LNCaP clone FGC (cell line): Measurements from ENCODE around the gene ABCA5.

Experiments
- DNase-seq: peaks from one replicate; pipeline ENCODE4 v3.0.0-alpha.2; 2011; ENCODE audit warnings: low read depth
- H3K4me3 ChIP-seq: 2 replicates; pipeline ENCODE4 v1.5.1; 2011; ENCODE audit warnings: mild to moderate bottlenecking, low read depth, low read length, control low read depth
- TF ChIP-seq, protein P1 (sequence below): IDR thresholded peaks from 2 replicates; pipeline ENCODE4 v1.5.1; 2012; ENCODE audit warnings: mild to moderate bottlenecking; ENCODE audit not compliant: control insufficient read depth, insufficient read depth; ENCODE audit errors: extremely low read depth

The ABCA5 gene

DNA sequence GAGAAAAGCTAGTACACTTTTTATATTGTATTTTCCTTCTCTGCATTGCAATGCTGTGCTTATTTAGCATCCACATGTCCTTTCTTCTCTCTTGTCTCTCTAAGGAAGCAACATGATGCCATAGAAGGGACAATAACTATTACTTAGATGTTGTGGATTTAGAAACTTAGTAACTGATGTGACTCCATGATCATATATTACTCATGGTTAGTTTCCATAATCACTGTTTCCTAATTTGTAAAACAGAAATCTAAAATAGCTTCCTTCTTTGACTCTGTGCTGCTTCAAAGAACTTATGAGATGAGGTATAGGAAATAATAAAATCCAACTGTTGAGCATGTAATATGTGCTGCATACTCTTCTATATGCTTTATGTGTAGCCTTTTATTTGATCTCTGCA lies 6.6 kb upstream of the ABCA5 start:
- H3K4me3 ChIP-seq, result no peak overlapping the region
- no peak for DNase-seq
- TF ChIP-seq, protein P1, sequence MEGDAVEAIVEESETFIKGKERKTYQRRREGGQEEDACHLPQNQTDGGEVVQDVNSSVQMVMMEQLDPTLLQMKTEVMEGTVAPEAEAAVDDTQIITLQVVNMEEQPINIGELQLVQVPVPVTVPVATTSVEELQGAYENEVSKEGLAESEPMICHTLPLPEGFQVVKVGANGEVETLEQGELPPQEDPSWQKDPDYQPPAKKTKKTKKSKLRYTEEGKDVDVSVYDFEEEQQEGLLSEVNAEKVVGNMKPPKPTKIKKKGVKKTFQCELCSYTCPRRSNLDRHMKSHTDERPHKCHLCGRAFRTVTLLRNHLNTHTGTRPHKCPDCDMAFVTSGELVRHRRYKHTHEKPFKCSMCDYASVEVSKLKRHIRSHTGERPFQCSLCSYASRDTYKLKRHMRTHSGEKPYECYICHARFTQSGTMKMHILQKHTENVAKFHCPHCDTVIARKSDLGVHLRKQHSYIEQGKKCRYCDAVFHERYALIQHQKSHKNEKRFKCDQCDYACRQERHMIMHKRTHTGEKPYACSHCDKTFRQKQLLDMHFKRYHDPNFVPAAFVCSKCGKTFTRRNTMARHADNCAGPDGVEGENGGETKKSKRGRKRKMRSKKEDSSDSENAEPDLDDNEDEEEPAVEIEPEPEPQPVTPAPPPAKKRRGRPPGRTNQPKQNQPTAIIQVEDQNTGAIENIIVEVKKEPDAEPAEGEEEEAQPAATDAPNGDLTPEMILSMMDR, result no peak

DNA sequence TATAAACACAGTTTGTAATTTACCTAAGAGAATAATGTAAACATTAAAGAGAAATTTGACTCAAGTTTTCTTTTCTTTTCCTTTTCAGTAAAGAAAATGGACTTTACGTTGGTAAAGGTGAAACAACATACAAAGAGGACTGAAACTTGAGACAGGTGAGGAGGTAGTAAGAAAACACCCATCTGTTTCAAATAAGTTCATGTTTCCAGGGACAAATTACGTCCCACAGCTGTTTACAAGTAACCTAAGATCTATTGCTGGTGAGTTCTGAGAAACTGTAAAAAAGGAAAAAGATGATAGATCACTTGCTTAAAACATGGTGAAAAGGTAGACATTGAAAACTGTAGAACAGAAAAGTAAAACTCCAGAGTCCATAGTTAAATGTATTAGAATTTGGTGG lies 4.8 kb upstream of the ABCA5 start:
- no peak overlapping the region for H3K4me3 ChIP-seq
- TF ChIP-seq, protein P1, result no peak
- DNase-seq, result no peak

DNA sequence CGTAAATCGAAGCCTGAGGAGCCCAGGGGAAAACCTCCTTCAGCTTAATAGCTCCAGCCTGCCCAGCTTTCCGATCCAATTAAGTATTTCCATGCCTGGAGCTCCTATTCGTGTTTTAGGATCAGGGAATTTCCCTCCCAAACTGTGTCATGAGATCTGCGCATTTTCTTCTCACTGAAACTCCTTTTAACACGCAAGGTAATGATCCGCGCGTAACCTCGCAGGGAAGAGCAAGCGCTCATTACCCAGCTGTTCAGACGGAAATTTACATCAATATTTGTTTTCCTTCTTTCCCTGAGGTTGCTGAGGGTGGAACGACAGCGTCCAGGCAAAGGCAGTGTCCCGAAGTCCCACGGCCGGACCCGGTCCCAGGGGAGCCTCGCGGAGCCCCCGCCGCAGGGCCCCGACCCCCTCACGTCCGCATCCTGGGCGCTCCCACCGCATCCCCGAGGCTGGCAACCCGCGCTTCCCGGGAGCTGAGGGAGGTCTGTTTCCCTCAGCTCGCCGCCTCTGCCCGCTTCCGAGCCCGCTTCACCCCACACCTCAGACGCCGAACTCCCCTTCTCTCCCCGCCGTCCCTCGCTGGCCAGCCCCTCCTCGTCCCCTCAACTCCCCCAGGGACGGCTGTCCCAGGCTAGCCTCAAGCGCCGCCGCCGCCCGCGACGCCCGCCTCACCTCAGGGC lies 415 bp downstream of the ABCA5 start:
- DNase-seq, result no peak
- H3K4me3 ChIP-seq, result peak overlapping the region; percentile 68
- TF ChIP-seq, protein P1, result no peak

DNA sequence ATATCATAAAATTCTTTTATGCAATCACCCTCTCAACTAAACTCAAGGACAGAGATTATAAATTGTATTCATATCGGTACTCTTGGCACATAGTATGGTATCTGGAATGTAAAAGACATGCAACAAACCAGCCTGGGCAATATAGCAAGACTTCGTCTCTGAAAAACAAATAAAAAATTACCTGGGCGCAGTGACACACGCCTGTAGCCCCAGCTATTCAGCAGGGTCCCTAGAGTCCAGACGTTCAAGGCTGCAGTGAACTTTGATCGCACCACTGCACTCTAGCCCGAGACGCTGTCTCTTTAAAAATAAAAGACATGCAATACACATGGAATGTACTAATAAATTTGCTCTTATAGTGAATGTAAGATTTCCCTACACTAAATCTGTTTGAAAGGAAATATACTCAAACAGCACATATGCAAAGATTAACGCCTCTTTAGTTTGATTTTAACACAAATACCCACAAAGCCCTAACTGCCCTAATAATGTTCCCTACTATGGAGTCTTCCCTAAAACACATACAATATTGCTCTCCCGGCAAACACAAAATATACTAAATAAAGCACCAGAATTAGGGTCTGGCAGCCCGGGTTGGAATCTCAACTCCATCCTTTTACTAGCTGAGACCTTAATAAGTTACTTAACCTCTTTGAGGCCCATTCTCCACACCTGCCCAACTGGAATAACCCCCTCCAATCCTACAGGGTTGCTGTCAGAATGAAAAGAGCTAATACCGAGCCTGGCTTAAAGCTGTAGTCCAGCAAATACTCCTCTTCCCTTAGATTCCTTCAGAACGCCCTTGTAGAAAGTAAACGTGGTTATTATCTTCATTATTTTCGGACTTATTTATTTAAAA lies 1.2 kb downstream of the ABCA5 start:
- TF ChIP-seq, protein P1, result no peak
- DNase-seq, result no peak
- H3K4me3 ChIP-seq, result peak overlapping the region; percentile 68

DNA sequence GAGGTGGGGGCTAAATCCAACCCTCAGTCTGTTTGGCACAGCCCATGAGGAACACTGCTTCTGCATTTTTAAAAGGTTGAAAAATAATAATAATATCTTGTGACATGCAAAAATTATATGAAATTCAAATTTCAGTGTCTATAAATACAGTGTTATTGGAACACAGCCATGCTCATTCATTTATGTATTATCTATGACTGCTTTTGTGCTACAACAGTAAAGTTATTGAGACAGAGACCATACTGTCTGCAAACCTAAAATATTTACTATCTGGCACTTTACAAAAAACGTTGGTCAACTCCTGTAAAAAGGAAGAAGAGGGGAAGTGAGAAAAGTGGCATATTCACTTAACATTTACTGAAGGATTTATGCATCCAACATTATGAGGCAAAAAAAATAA lies 3.1 kb downstream of the ABCA5 start:
- TF ChIP-seq, protein P1, result no peak
- DNase-seq, result no peak
- H3K4me3 ChIP-seq, result no peak overlapping the region

DNA sequence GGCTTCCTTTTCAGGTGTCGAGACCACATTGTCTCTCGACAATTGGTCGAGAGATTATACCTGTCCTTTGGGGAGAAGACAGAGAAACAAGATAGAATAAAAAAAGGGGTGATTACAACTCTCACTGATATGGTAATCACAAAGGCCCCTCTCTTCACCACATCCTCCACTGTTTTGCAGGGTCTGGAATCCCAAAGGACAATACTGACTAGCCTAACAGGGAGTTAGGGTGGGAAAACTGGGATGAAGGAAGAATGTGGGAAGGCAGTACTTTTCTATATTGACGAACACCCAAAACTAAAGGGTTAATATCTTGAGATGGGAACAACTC lies 6.1 kb downstream of the ABCA5 start:
- H3K4me3 ChIP-seq, result no peak overlapping the region
- no peak for DNase-seq
- TF ChIP-seq, protein P1, result no peak
